ENCODE results near the gene SPATA20. TPM values are rescaled to one million over a fixed set of nuclear protein-coding genes. Genes with fewer than 3 reads are reported as not detected.

The SPATA20 gene
- total RNA-seq, 1 donor from 2014 or later = 52.3 TPM

GRCh38 chr17:50563092-50563511 lies 16.1 kb downstream of the SPATA20 start:
- intact Hi-C loops (cut with micrococcal nuclease) = loop anchor here (5.0 kb wide), 1 partner anchor 64 kb away; no protein-coding TSS in a partner anchor
- Mint-ChIP-seq H3K27ac (no peak overlapping the region), H3K9me3 (no peaks in the 10 kb centered on the region), H3K27me3 (peaks cover 57% of the 10 kb centered on the region), H3K36me3 (ENCODE audit: low read depth) (no peaks in the 10 kb centered on the region), H3K4me1 (peaks cover 33% of the 10 kb centered on the region), H3K4me3 (no peak overlapping the region)
- no peak for TF ChIP-seq CTCF (IDR thresholded peaks at IDR 0.05)
- POLR2A ChIA-PET = no interaction called here
- ATAC-seq (ENCODE audit: low read depth) (no peak), DNase-seq (no peak)
- CTCF ChIA-PET = no interaction called here

- Mint-ChIP-seq H3K27ac (no peak overlapping the region), H3K4me3 (no peak overlapping the region), H3K4me1 (peaks cover 15% of the 10 kb centered on the region), H3K27me3 (peaks cover 60% of the 10 kb centered on the region), H3K36me3 (ENCODE audit: low read depth) (no peaks in the 10 kb centered on the region), H3K9me3 (no peaks in the 10 kb centered on the region)
- ChIA-PET POLR2A (interaction anchor here (0.5 kb wide), 1 partner anchor 221 kb away, joined by 5 read pairs; no protein-coding TSS in a partner anchor), CTCF (no interaction called here)
- ATAC-seq (ENCODE audit: low read depth) (no peak), DNase-seq (no peak)
- TF ChIP-seq CTCF (IDR thresholded peaks at IDR 0.05) = no peak
- intact Hi-C loops (cut with micrococcal nuclease) = loop anchor here (5.0 kb wide), 1 partner anchor 62 kb away; no protein-coding TSS in a partner anchor
These were observed 17.9 kb downstream of the SPATA20 start for GRCh38 chr17:50564916-50565315.

- ATAC-seq (ENCODE audit: low read depth) (peak; percentile 19), DNase-seq (no peak)
- intact Hi-C loops (cut with micrococcal nuclease) = no loop called here
- no peaks in the 10 kb centered on the region for H3K36me3 Mint-ChIP-seq (ENCODE audit: low read depth)
- H3K4me3 Mint-ChIP-seq = no peak overlapping the region
- TF ChIP-seq CTCF (IDR thresholded peaks at IDR 0.05) = no peak
- no peak overlapping the region for H3K27ac Mint-ChIP-seq
- peaks cover 66% of the 10 kb centered on the region for H3K27me3 Mint-ChIP-seq
- H3K4me1 Mint-ChIP-seq = peaks cover 12% of the 10 kb centered on the region
- no peaks in the 10 kb centered on the region for H3K9me3 Mint-ChIP-seq
- ChIA-PET CTCF (no interaction called here), POLR2A (no interaction called here)
These were observed 18.7 kb downstream of the SPATA20 start for GRCh38 chr17:50565402-50566350.

- DNase-seq (no peak), ATAC-seq (ENCODE audit: low read depth) (no peak)
- POLR2A ChIA-PET = no interaction called here
- Mint-ChIP-seq H3K4me3 (no peak overlapping the region), H3K27ac (no peak overlapping the region), H3K9me3 (no peaks in the 10 kb centered on the region), H3K27me3 (peaks cover 74% of the 10 kb centered on the region), H3K36me3 (ENCODE audit: low read depth) (no peaks in the 10 kb centered on the region), H3K4me1 (peaks cover 12% of the 10 kb centered on the region)
- no peak for TF ChIP-seq CTCF (IDR thresholded peaks at IDR 0.05)
- CTCF ChIA-PET = no interaction called here
- intact Hi-C loops (cut with micrococcal nuclease) = no loop called here
These were observed 19.9 kb downstream of the SPATA20 start for GRCh38 chr17:50566886-50567285.

- ATAC-seq (ENCODE audit: low read depth) (no peak), DNase-seq (no peak)
- peaks cover 7% of the 10 kb centered on the region for H3K4me1 Mint-ChIP-seq
- no peaks in the 10 kb centered on the region for H3K36me3 Mint-ChIP-seq (ENCODE audit: low read depth)
- peaks cover 68% of the 10 kb centered on the region for H3K27me3 Mint-ChIP-seq
- ChIA-PET CTCF (no interaction called here), POLR2A (no interaction called here)
- intact Hi-C loops (cut with micrococcal nuclease) = no loop called here
- TF ChIP-seq CTCF (IDR thresholded peaks at IDR 0.05) = no peak
- no peak overlapping the region for H3K27ac Mint-ChIP-seq
- H3K9me3 Mint-ChIP-seq = no peaks in the 10 kb centered on the region
- no peak overlapping the region for H3K4me3 Mint-ChIP-seq
These were observed 21.7 kb downstream of the SPATA20 start for GRCh38 chr17:50568659-50569058.
